A549 (cell line): ENCODE results near the gene GNG7. TPM values are rescaled to one million over a fixed set of nuclear protein-coding genes. Genes with fewer than 3 reads are reported as not detected.

Experiments
- ATAC-seq, 2 experiments: fragments of 200-7000 bp in 1 of 2; fragments of >200 bp in 1 of 2; cut with Nextera tagmentation in 1 of 2; cut with Tn5 transposase in 1 of 2; 3 replicates each; pipeline versions ENCODE4 v1.8.0 to v1.9.1; 2018 to 2020; ENCODE audit warnings: mild to moderate bottlenecking in 1 of 2, moderate library complexity in 1 of 2
- CTCF ChIA-PET: fragments of 300-600 bp; sonication (Branson Sonifier 250); formaldehyde crosslinking; extraction: SDS; loops from one replicate; lab custom pipeline; 2021; ENCODE audit warnings: antibody characterized with exemption, inconsistent platforms; lab: Yijun Ruan, JAX
- POLR2A ChIA-PET: fragments of 350-600 bp; formaldehyde crosslinking; extraction: SDS; loops from one replicate; lab custom pipeline; 2021; ENCODE audit warnings: antibody characterized with exemption, inconsistent platforms; lab: Yijun Ruan, JAX
- DNase-seq, 2 experiments: peaks; one replicate each; pipeline versions ENCODE4 v3.0.0 to v3.0.0-alpha.2; 2011 to 2016; ENCODE audit warnings: low read depth in 1 of 2, low spot score in 1 of 2
- FAIRE-seq: peaks from 2 replicates; lab custom pipeline; 2011; peaks lifted over from hg19 to GRCh38; lab: Jason Lieb, UNC
- H3K27ac ChIP-seq, 2 experiments: fragments of >200 bp; sonication (Bioruptor Twin); formaldehyde crosslinking; 3 replicates each; pipeline ENCODE4 v1.5.1; 2016 to 2017
- H3K4me1 ChIP-seq: fragments of >200 bp; sonication (Bioruptor Twin); formaldehyde crosslinking; 3 replicates; pipeline ENCODE4 v1.6.1; 2016
- H3K4me2 ChIP-seq: fragments of >200 bp; sonication (Bioruptor Twin); formaldehyde crosslinking; 3 replicates; pipeline ENCODE4 v1.6.1; 2016
- H3K4me3 ChIP-seq: fragments of >200 bp; sonication (Bioruptor Twin); formaldehyde crosslinking; 3 replicates; pipeline ENCODE4 v1.5.1; 2016
- H3K9me3 ChIP-seq: fragments of >200 bp; sonication (Bioruptor Twin); formaldehyde crosslinking; 3 replicates; pipeline ENCODE4 v1.6.1; 2016
- CEBPB ChIP-seq, 2 experiments: fragments of >200 bp in 1 of 2; sonication (Bioruptor Twin) in 1 of 2; formaldehyde crosslinking in 1 of 2; IDR thresholded peaks; 2 replicates each; pipeline ENCODE4 v1.6.1; 2012 to 2016
- FOSB ChIP-seq: fragments of 250-450 bp; sonication (Bioruptor Pico); IDR thresholded peaks from 2 replicates; pipeline ENCODE4 v1.5.0; 2020; ENCODE audit warnings: mild to moderate bottlenecking, moderate library complexity
- FOSL2 ChIP-seq, 2 experiments: fragments of 450-650 bp in 1 of 2; fragments of >200 bp in 1 of 2; sonication (Bioruptor Twin) in 1 of 2; formaldehyde crosslinking; IDR thresholded peaks; 2 replicates each; pipeline versions ENCODE4 v1.5.0 to v1.6.1; 2016 to 2020; ENCODE audit warnings: mild to moderate bottlenecking in 1 of 2, moderate library complexity in 1 of 2
- HDAC2 ChIP-seq: fragments of 200-600 bp; sonication (generic); IDR thresholded peaks from 2 replicates; pipeline ENCODE4 v1.6.1; 2016
- HOXB13 ChIP-seq: fragments of 250-450 bp; sonication (Bioruptor Pico); IDR thresholded peaks from 2 replicates; pipeline ENCODE4 v1.5.0; 2020; ENCODE audit warnings: low read depth, mild to moderate bottlenecking, moderate library complexity
- JUNB ChIP-seq: fragments of >200 bp; sonication (Bioruptor Twin); formaldehyde crosslinking; IDR thresholded peaks from 2 replicates; pipeline ENCODE4 v1.6.1; 2016
- KDM5A ChIP-seq: fragments of 200-600 bp; sonication (generic); IDR thresholded peaks from 2 replicates; pipeline ENCODE4 v1.6.1; 2016; ENCODE audit warnings: antibody characterized with exemption, mild to moderate bottlenecking
- MAFK ChIP-seq: fragments of 450-650 bp; IDR thresholded peaks from 2 replicates; pipeline ENCODE4 v1.6.1; 2014; ENCODE audit not compliant: partially characterized antibody
- NFE2L2 ChIP-seq: fragments of 150-350 bp; conservative IDR thresholded peaks from 2 replicates; pipeline ENCODE4 v1.6.1; 2014; ENCODE audit warnings: low read length
- NPAS2 ChIP-seq: fragments of 250-450 bp; sonication (Bioruptor Pico); IDR thresholded peaks from 2 replicates; pipeline ENCODE4 v1.8.0; 2022; ENCODE audit warnings: mild to moderate bottlenecking, moderate library complexity, borderline replicate concordance
- PHF8 ChIP-seq: fragments of 200-600 bp; sonication (generic); IDR thresholded peaks from 2 replicates; pipeline ENCODE4 v1.6.1; 2016; ENCODE audit warnings: low read depth, mild to moderate bottlenecking, antibody characterized with exemption, moderate library complexity, borderline replicate concordance
- POLR2A ChIP-seq: IDR thresholded peaks from 2 replicates; pipeline ENCODE4 v1.6.1; 2012; ENCODE audit warnings: mild to moderate bottlenecking, low read length
- RAD21 ChIP-seq, 2 experiments: fragments of >200 bp in 1 of 2; sonication (Bioruptor Twin) in 1 of 2; formaldehyde crosslinking in 1 of 2; IDR thresholded peaks in 1 of 2; conservative IDR thresholded peaks in 1 of 2; 2 replicates in 1 of 2; 3 replicates in 1 of 2; pipeline ENCODE4 v1.6.1; 2012 to 2018; ENCODE audit warnings: inconsistent platforms in 1 of 2
- RCOR1 ChIP-seq: fragments of 150-350 bp; IDR thresholded peaks from 2 replicates; pipeline ENCODE4 v1.6.1; 2014; ENCODE audit warnings: antibody characterized with exemption, low read length, low read depth
- TFCP2L1 ChIP-seq: fragments of 250-450 bp; sonication (Bioruptor Pico); IDR thresholded peaks from 2 replicates; pipeline ENCODE4 v1.5.0; 2021; ENCODE audit warnings: mild to moderate bottlenecking
- ZC3H11A ChIP-seq: fragments of 450-650 bp; IDR thresholded peaks from 2 replicates; pipeline ENCODE4 v1.6.1; 2014; ENCODE audit warnings: antibody characterized with exemption, mild to moderate bottlenecking
- ZFP36 ChIP-seq: fragments of 450-650 bp; IDR thresholded peaks from 2 replicates; pipeline ENCODE4 v1.6.1; 2014; ENCODE audit warnings: borderline replicate concordance; ENCODE audit not compliant: partially characterized antibody
- WGBS: methylation state at CpG from one replicate; pipeline ENCODE4 v1.1.6; 2017; ENCODE audit errors: missing lambda C conversion rate; 5-methylcytosine and 5-hydroxymethylcytosine counted together
- polyA plus RNA-seq, 4 experiments: library from polyadenylated mRNA; depleted of rRNA in 3 of 4; stranded (reverse); fragments of >200 nt; fragmentation: RNase III in 1 of 4; extraction: RNeasy Plus Mini Kit Qiagen cat#74134 plus additional on column Dnase treatment in 1 of 4; gene quantifications; 2 replicates in 3 of 4; 3 replicates in 1 of 4; pipeline ENCODE4 v1.2.3, GENCODE V29; 2011 to 2017
- TF ChIP-seq, protein P1 (sequence below): fragments of 250-450 bp; sonication (Bioruptor Pico); IDR thresholded peaks from 2 replicates; pipeline ENCODE4 v1.5.0; 2020; ENCODE audit warnings: low read depth, mild to moderate bottlenecking, moderate library complexity
- TF ChIP-seq, protein P2 (sequence below): fragments of >200 bp; sonication (Bioruptor Twin); formaldehyde crosslinking; IDR thresholded peaks from 3 replicates; pipeline ENCODE4 v1.6.1; 2016
- TF ChIP-seq, protein P3 (sequence below): fragments of >200 bp; sonication (Bioruptor Twin); formaldehyde crosslinking; IDR thresholded peaks from 3 replicates; pipeline ENCODE4 v1.5.1; 2016
- TF ChIP-seq, protein P4 (sequence below): fragments of 250-450 bp; sonication (Bioruptor Pico); IDR thresholded peaks from 2 replicates; pipeline ENCODE4 v1.5.0; 2021; ENCODE audit warnings: mild to moderate bottlenecking, moderate library complexity, borderline replicate concordance

Gene GNG7
- polyA plus RNA-seq, 2 of the 4 experiments (the other 2 are of a cell fraction) = 0.06 to 0.08 TPM

DNA sequence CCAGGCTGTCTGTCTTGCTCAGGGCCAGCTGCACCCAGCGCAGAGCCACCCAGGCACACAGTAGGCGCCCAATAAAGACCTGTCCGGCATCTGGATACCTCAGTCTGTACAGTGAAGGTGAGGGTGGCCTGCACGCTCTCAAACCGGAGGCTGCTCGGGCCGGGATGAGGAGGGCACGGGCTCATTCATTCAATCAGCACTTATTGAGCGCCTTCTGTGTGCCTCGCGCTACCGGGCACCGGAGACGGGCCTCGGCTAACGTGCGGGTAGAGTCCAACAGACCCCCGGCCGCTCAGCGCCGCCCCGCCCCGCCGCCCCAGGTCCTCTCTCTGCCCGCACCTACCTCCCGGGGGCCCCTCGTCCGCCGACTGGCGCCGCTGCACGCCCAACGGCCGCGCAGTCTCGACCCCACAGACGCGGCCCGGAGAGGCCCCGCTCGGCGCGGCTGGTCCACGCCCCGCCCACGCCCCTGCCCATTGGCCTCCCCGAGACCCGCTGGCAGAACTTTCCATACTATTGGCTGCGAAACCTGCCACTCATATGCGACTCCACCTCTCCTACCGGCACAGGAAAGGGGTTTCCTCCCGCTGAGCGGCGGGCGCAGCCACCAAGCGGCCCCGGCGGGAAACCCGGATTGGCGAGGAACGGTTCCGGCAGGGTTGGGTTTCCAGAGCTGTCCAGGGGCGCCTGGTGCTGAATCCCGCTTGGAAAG, 37.3 kb upstream of the GNG7 start, which contains the start of gene SLC39A3 (continued):
- 0 out of 2 replicates have a peak, but pooled peaks have one; percentile 27 for TF ChIP-seq KDM5A
- TF ChIP-seq, protein P1, sequence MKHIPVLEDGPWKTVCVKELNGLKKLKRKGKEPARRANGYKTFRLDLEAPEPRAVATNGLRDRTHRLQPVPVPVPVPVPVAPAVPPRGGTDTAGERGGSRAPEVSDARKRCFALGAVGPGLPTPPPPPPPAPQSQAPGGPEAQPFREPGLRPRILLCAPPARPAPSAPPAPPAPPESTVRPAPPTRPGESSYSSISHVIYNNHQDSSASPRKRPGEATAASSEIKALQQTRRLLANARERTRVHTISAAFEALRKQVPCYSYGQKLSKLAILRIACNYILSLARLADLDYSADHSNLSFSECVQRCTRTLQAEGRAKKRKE = peak; percentile 91
- peak; percentile 37; the same call in 1 of the 2 replicates for TF ChIP-seq HDAC2
- TF ChIP-seq NFE2L2 = no peak
- 0 out of 2 replicates have a peak, but pooled peaks have one; percentile 24 for TF ChIP-seq TFCP2L1 (CRISPR knock-in tag)
- TF ChIP-seq, protein P2, sequence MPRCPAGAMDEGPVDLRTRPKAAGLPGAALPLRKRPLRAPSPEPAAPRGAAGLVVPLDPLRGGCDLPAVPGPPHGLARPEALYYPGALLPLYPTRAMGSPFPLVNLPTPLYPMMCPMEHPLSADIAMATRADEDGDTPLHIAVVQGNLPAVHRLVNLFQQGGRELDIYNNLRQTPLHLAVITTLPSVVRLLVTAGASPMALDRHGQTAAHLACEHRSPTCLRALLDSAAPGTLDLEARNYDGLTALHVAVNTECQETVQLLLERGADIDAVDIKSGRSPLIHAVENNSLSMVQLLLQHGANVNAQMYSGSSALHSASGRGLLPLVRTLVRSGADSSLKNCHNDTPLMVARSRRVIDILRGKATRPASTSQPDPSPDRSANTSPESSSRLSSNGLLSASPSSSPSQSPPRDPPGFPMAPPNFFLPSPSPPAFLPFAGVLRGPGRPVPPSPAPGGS = no peak
- no peak for TF ChIP-seq FOSL2 (IDR thresholded peaks at IDR 0.05)
- TF ChIP-seq FOSL2 (CRISPR knock-in tag; IDR thresholded peaks at IDR 0.05) = no peak
- no peak for TF ChIP-seq RAD21 (conservative IDR thresholded peaks at IDR 0.05 in 1 of 2, IDR thresholded peaks at IDR 0.05 in 1 of 2)
- TF ChIP-seq ZFP36 = peak; percentile 16
- TF ChIP-seq PHF8 = peak; percentile 74; the same call in 1 of the 2 replicates
- TF ChIP-seq MAFK = no peak
- no peak for TF ChIP-seq RCOR1
- TF ChIP-seq FOSB (CRISPR knock-in tag) = no peak
- 0 out of 2 replicates have a peak, but pooled peaks have one; percentile 13 for TF ChIP-seq ZC3H11A
- TF ChIP-seq HOXB13 (CRISPR knock-in tag) = peak; percentile 82
- no peak for TF ChIP-seq NPAS2
- TF ChIP-seq, protein P3, sequence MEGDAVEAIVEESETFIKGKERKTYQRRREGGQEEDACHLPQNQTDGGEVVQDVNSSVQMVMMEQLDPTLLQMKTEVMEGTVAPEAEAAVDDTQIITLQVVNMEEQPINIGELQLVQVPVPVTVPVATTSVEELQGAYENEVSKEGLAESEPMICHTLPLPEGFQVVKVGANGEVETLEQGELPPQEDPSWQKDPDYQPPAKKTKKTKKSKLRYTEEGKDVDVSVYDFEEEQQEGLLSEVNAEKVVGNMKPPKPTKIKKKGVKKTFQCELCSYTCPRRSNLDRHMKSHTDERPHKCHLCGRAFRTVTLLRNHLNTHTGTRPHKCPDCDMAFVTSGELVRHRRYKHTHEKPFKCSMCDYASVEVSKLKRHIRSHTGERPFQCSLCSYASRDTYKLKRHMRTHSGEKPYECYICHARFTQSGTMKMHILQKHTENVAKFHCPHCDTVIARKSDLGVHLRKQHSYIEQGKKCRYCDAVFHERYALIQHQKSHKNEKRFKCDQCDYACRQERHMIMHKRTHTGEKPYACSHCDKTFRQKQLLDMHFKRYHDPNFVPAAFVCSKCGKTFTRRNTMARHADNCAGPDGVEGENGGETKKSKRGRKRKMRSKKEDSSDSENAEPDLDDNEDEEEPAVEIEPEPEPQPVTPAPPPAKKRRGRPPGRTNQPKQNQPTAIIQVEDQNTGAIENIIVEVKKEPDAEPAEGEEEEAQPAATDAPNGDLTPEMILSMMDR = no peak
- TF ChIP-seq POLR2A = peak; percentile 48
- no peak for TF ChIP-seq CEBPB (IDR thresholded peaks at IDR 0.05)
- no peak for TF ChIP-seq JUNB

DNA sequence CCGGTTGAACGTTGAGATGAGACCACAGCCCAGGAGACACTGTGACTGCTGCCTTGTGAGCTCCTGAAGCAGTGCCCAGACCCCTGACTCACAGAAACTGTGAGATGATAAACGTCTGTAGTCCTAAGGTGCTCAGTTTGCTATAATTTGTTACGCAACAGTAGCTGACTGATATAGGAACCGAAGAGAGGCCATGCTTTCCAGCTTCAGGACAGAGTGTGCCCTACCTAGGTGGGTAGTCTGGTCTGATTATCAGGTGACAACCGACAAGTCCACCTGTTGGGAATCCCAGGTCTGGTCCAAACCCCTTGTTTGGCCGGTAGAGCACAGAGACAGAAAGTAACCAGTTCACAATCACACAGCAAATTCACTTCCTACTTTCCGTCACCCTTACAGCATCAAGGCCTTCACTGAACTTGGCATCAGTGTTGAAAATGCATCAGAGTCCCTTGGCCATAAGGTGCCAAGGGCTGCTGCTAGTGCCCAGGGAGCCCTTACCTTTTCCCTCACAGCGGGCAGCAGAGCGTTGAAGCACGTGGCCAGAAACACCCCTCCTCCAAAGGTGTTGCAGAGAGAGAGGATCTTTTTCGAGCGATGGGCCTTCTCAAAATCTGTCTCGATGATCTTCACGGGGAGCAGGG, 34.2 kb upstream of the GNG7 start:
- no peak overlapping the region for H3K4me2 ChIP-seq
- ChIA-PET POLR2A (no interaction called here), CTCF (interaction anchor here (1.3 kb wide), 1 partner anchor 88 kb away, joined by 3 read pairs; no protein-coding TSS in a partner anchor)
- H3K9me3 ChIP-seq = no peaks in the 10 kb centered on the region
- DNase-seq = no peak
- H3K4me3 ChIP-seq = no peak overlapping the region
- TF ChIP-seq, protein P4, sequence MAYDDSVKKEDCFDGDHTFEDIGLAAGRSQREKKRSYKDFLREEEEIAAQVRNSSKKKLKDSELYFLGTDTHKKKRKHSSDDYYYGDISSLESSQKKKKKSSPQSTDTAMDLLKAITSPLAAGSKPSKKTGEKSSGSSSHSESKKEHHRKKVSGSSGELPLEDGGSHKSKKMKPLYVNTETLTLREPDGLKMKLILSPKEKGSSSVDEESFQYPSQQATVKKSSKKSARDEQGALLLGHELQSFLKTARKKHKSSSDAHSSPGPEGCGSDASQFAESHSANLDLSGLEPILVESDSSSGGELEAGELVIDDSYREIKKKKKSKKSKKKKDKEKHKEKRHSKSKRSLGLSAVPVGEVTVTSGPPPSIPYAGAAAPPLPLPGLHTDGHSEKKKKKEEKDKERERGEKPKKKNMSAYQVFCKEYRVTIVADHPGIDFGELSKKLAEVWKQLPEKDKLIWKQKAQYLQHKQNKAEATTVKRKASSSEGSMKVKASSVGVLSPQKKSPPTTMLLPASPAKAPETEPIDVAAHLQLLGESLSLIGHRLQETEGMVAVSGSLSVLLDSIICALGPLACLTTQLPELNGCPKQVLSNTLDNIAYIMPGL = no peak
- TF ChIP-seq CEBPB (IDR thresholded peaks at IDR 0.05) = 0 out of 4 replicates have a peak, but pooled peaks of 1 of the 2 experiments have one; percentile 29
- ATAC-seq = no peak
- 85% methylated on average over 6 of the region's 15 CpGs for WGBS
- no peak overlapping the region for H3K27ac ChIP-seq
- FAIRE-seq = no peak
- H3K4me1 ChIP-seq = 0 out of 3 replicates have a peak, but pooled peaks cover 3% of the 10 kb centered on the region
